A549 (cell line): ENCODE results near the gene GFPT1. TPM values are rescaled to one million over a fixed set of nuclear protein-coding genes. Genes with fewer than 3 reads are reported as not detected.

Experiments
- ATAC-seq, 2 experiments: fragments of 200-7000 bp in 1 of 2; fragments of >200 bp in 1 of 2; cut with Nextera tagmentation in 1 of 2; cut with Tn5 transposase in 1 of 2; 3 replicates each; pipeline versions ENCODE4 v1.8.0 to v1.9.1; 2018 to 2020; ENCODE audit warnings: mild to moderate bottlenecking in 1 of 2, moderate library complexity in 1 of 2
- CTCF ChIA-PET: fragments of 300-600 bp; sonication (Branson Sonifier 250); formaldehyde crosslinking; extraction: SDS; loops from one replicate; lab custom pipeline; 2021; ENCODE audit warnings: antibody characterized with exemption, inconsistent platforms; lab: Yijun Ruan, JAX
- POLR2A ChIA-PET: fragments of 350-600 bp; formaldehyde crosslinking; extraction: SDS; loops from one replicate; lab custom pipeline; 2021; ENCODE audit warnings: antibody characterized with exemption, inconsistent platforms; lab: Yijun Ruan, JAX
- DNase-seq, 2 experiments: peaks; one replicate each; pipeline versions ENCODE4 v3.0.0 to v3.0.0-alpha.2; 2011 to 2016; ENCODE audit warnings: low read depth in 1 of 2, low spot score in 1 of 2
- FAIRE-seq: peaks from 2 replicates; lab custom pipeline; 2011; peaks lifted over from hg19 to GRCh38; lab: Jason Lieb, UNC
- H3K27ac ChIP-seq, 2 experiments: fragments of >200 bp; sonication (Bioruptor Twin); formaldehyde crosslinking; 3 replicates each; pipeline ENCODE4 v1.5.1; 2016 to 2017
- H3K4me1 ChIP-seq: fragments of >200 bp; sonication (Bioruptor Twin); formaldehyde crosslinking; 3 replicates; pipeline ENCODE4 v1.6.1; 2016
- H3K4me2 ChIP-seq: fragments of >200 bp; sonication (Bioruptor Twin); formaldehyde crosslinking; 3 replicates; pipeline ENCODE4 v1.6.1; 2016
- H3K4me3 ChIP-seq: fragments of >200 bp; sonication (Bioruptor Twin); formaldehyde crosslinking; 3 replicates; pipeline ENCODE4 v1.5.1; 2016
- H3K9me3 ChIP-seq: fragments of >200 bp; sonication (Bioruptor Twin); formaldehyde crosslinking; 3 replicates; pipeline ENCODE4 v1.6.1; 2016
- ATOH8 ChIP-seq: fragments of 250-450 bp; sonication (Bioruptor Pico); IDR thresholded peaks from 2 replicates; pipeline ENCODE4 v1.5.0; 2020; ENCODE audit warnings: low read depth, mild to moderate bottlenecking, moderate library complexity
- BCL3 ChIP-seq: fragments of >200 bp; sonication (Bioruptor Twin); formaldehyde crosslinking; IDR thresholded peaks from 3 replicates; pipeline ENCODE4 v1.6.1; 2016
- BHLHE40 ChIP-seq: IDR thresholded peaks from 2 replicates; pipeline ENCODE4 v1.6.1; 2012; ENCODE audit warnings: low read depth, low read length, inconsistent platforms
- CBX8 ChIP-seq: fragments of 200-600 bp; sonication (generic); IDR thresholded peaks from 2 replicates; pipeline ENCODE4 v1.6.1; 2016
- CHD2 ChIP-seq: fragments of 150-350 bp; IDR thresholded peaks from 2 replicates; pipeline ENCODE4 v1.6.1; 2014; ENCODE audit warnings: low read length; ENCODE audit not compliant: partially characterized antibody
- E2F6 ChIP-seq: IDR thresholded peaks from 2 replicates; pipeline ENCODE4 v1.6.1; 2012; ENCODE audit warnings: low read depth, borderline replicate concordance
- ELK1 ChIP-seq: fragments of 150-350 bp; IDR thresholded peaks from 2 replicates; pipeline ENCODE4 v1.6.1; 2014; ENCODE audit warnings: low read depth, mild to moderate bottlenecking, low read length
- GATA3 ChIP-seq: IDR thresholded peaks from 2 replicates; pipeline ENCODE4 v1.6.1; 2012; ENCODE audit warnings: borderline replicate concordance
- HOXB5 ChIP-seq: fragments of 250-450 bp; sonication (Bioruptor Pico); IDR thresholded peaks from 2 replicates; pipeline ENCODE4 v1.5.0; 2020; ENCODE audit warnings: mild to moderate bottlenecking, moderate library complexity
- JUN ChIP-seq, 2 experiments: fragments of >200 bp; sonication (Bioruptor Twin); formaldehyde crosslinking; IDR thresholded peaks; 2 replicates in 1 of 2; 3 replicates in 1 of 2; pipeline ENCODE4 v1.6.1; 2016 to 2017
- MAX ChIP-seq: IDR thresholded peaks from 2 replicates; pipeline ENCODE4 v1.6.1; 2012
- MYC ChIP-seq: IDR thresholded peaks from 2 replicates; pipeline ENCODE4 v1.6.1; 2012; ENCODE audit warnings: mild to moderate bottlenecking, inconsistent platforms, low read length, improper control_type of control experiment, borderline replicate concordance
- PBX3 ChIP-seq: IDR thresholded peaks from 2 replicates; pipeline ENCODE4 v1.6.1; 2012
- PHF8 ChIP-seq: fragments of 200-600 bp; sonication (generic); IDR thresholded peaks from 2 replicates; pipeline ENCODE4 v1.6.1; 2016; ENCODE audit warnings: low read depth, mild to moderate bottlenecking, antibody characterized with exemption, moderate library complexity, borderline replicate concordance
- POLR2A ChIP-seq: IDR thresholded peaks from 2 replicates; pipeline ENCODE4 v1.6.1; 2012; ENCODE audit warnings: mild to moderate bottlenecking, low read length
- POLR2AphosphoS2 ChIP-seq: conservative IDR thresholded peaks from 2 replicates; pipeline ENCODE4 v1.6.1; 2012; ENCODE audit warnings: low read length, improper control_type of control experiment, inconsistent platforms
- RAD21 ChIP-seq, 2 experiments: fragments of >200 bp in 1 of 2; sonication (Bioruptor Twin) in 1 of 2; formaldehyde crosslinking in 1 of 2; IDR thresholded peaks in 1 of 2; conservative IDR thresholded peaks in 1 of 2; 2 replicates in 1 of 2; 3 replicates in 1 of 2; pipeline ENCODE4 v1.6.1; 2012 to 2018; ENCODE audit warnings: inconsistent platforms in 1 of 2
- RFX5 ChIP-seq: fragments of 450-650 bp; IDR thresholded peaks from 2 replicates; pipeline ENCODE4 v1.7.1; 2014; ENCODE audit warnings: antibody characterized with exemption, mild to moderate bottlenecking, moderate library complexity
- SMC3 ChIP-seq: fragments of >200 bp; sonication (Bioruptor Twin); formaldehyde crosslinking; IDR thresholded peaks from 3 replicates; pipeline ENCODE4 v1.6.1; 2018; ENCODE audit warnings: inconsistent platforms
- TFCP2L1 ChIP-seq: fragments of 250-450 bp; sonication (Bioruptor Pico); IDR thresholded peaks from 2 replicates; pipeline ENCODE4 v1.5.0; 2021; ENCODE audit warnings: mild to moderate bottlenecking
- USF2 ChIP-seq: fragments of 450-650 bp; IDR thresholded peaks from 2 replicates; pipeline ENCODE4 v1.6.1; 2014; ENCODE audit warnings: antibody characterized with exemption
- ZSCAN20 ChIP-seq: fragments of 250-450 bp; sonication (Bioruptor Pico); IDR thresholded peaks from 2 replicates; pipeline ENCODE4 v1.8.0; 2022; ENCODE audit warnings: mild to moderate bottlenecking, moderate library complexity
- WGBS: methylation state at CpG from one replicate; pipeline ENCODE4 v1.1.6; 2017; ENCODE audit errors: missing lambda C conversion rate; 5-methylcytosine and 5-hydroxymethylcytosine counted together
- polyA minus RNA-seq: library from RNA; depleted of rRNA, polyadenylated mRNA; stranded (reverse); fragments of >200 nt; gene quantifications from 2 replicates; pipeline ENCODE4 v1.2.3, GENCODE V29; 2011; rRNA and poly(A)+ RNA removed
- polyA plus RNA-seq, 4 experiments: library from polyadenylated mRNA; depleted of rRNA in 3 of 4; stranded (reverse); fragments of >200 nt; fragmentation: RNase III in 1 of 4; extraction: RNeasy Plus Mini Kit Qiagen cat#74134 plus additional on column Dnase treatment in 1 of 4; gene quantifications; 2 replicates in 3 of 4; 3 replicates in 1 of 4; pipeline ENCODE4 v1.2.3, GENCODE V29; 2011 to 2017

GFPT1 gene
- polyA plus RNA-seq (2011; rRNA removed): 53.3 and 59.9 TPM in 2 replicates
- 8.1 and 9.0 TPM in 2 replicates for polyA plus RNA-seq (2012; cell fraction: cytosol; rRNA removed)
- polyA plus RNA-seq (2012; cell fraction: nucleus; rRNA removed): 5.8 and 9.4 TPM in 2 replicates
- 23.2 to 24.4 TPM (median 24.0 TPM) in 3 replicates for polyA plus RNA-seq (2017; fragmentation: RNase III; extraction: RNeasy Plus Mini Kit Qiagen cat#74134 plus additional on column Dnase treatment)
- 29.6 and 30.6 TPM in 2 replicates for polyA minus RNA-seq

- peak; percentile 93 to 95 for ATAC-seq
Observed at GRCh38 chr2:69386789-69387734, at the start of gene GFPT1. Gene GFPT1, minus strand, starts transcription at chr2:69387227. Its CDS starts 156 bp downstream, at chr2:69387071.

More at GRCh38 chr2:69386789-69387734, at the start of gene GFPT1:
- H3K4me3 ChIP-seq: peak within 1 kb of the TSS; percentile 77
- H3K4me1 ChIP-seq: peaks cover 44% of the 10 kb centered on the region
- DNase-seq (peak; percentile 78 to 95), FAIRE-seq (no peak)
- TF ChIP-seq BHLHE40: peak; percentile 70
- no peak for TF ChIP-seq CBX8
- TF ChIP-seq POLR2AphosphoS2: no peak
- peak; percentile 41; the same call in 1 of the 2 replicates for TF ChIP-seq RFX5
- peak; percentile 61 to 92; a peak in 4 of 5 replicates for TF ChIP-seq JUN (IDR thresholded peaks at IDR 0.05)
- peak; percentile 20; the same call in 1 of the 2 replicates for TF ChIP-seq USF2
- peak; percentile 81 for TF ChIP-seq POLR2A
- peak; percentile 86; the same call in 1 of the 3 replicates for TF ChIP-seq BCL3
- peak; percentile 35 for TF ChIP-seq CHD2
- peak; percentile 90 for TF ChIP-seq MYC
- TF ChIP-seq SMC3: no peak
- TF ChIP-seq ELK1: no peak
- 0 out of 2 replicates have a peak, but pooled peaks have one; percentile 58 for TF ChIP-seq TFCP2L1
- peak; percentile 62; the same call in 1 of the 2 replicates for TF ChIP-seq HOXB5 (CRISPR knock-in tag)
- peak; percentile 25; the same call in 1 of the 2 replicates for TF ChIP-seq GATA3
- TF ChIP-seq RAD21 (conservative IDR thresholded peaks at IDR 0.05 in 1 of 2, IDR thresholded peaks at IDR 0.05 in 1 of 2): peak in 1 of 2 experiments; percentile 2; a peak in 1 of 5 replicates
- no peak for TF ChIP-seq ZSCAN20
- TF ChIP-seq PBX3: peak; percentile 96
- TF ChIP-seq ATOH8 (CRISPR knock-in tag): peak; percentile 60; the same call in 1 of the 2 replicates
- TF ChIP-seq E2F6: peak; percentile 87
- TF ChIP-seq PHF8: peak; percentile 80
- peak; percentile 94 for TF ChIP-seq MAX
- H3K27ac ChIP-seq: peak within 1 kb of the TSS; percentile 89 to 97
- WGBS: under 1% methylated on average over 20 of the region's 97 CpGs
- ChIA-PET POLR2A (interaction anchor here (1.1 to 1.4 kb wide), 2 partner anchors 50 to 51 kb away, joined by 3 to 4 read pairs; no protein-coding TSS in a partner anchor), CTCF (interaction anchor here (1.1 to 3.8 kb wide), 2 partner anchors 11 to 15 kb away, joined by 3 to 15 read pairs; no protein-coding TSS in a partner anchor)
- no peaks in the 10 kb centered on the region for H3K9me3 ChIP-seq
- peak within 1 kb of the TSS; percentile 87 for H3K4me2 ChIP-seq
